Left kidney (tissue), 8 donors: ENCODE results near the gene TEX53. TPM values are rescaled to one million over a fixed set of nuclear protein-coding genes. Genes with fewer than 3 reads are reported as not detected.
A peak's percentile ranks its signal among the peaks of the same experiment; 100 is the strongest.

Experiments used
- DNase-seq: peaks from one replicate; pipeline ENCODE4 v3.0.0-alpha.2; 2013
- long read RNA-seq, 8 donors: transcript quantifications; one replicate each; lab custom pipeline, GENCODE V29; 2026
- polyA plus RNA-seq: library from polyadenylated mRNA; unstranded; fragments of 120-200 nt; gene quantifications from one replicate; pipeline ENCODE4 v1.2.1, GENCODE V29; 2013; ENCODE audit not compliant: insufficient read length

TEX53 gene
- not detected for polyA plus RNA-seq
- long read RNA-seq, donor 1 = 0 reads
- long read RNA-seq, donor 2 = 0 reads
- long read RNA-seq, donor 3 = 0 reads
- long read RNA-seq, donor 4 = 0 reads
- long read RNA-seq, donor 5 = 0 reads
- long read RNA-seq, donor 6 = 0 reads
- long read RNA-seq, donor 7 = 0 reads
- long read RNA-seq, donor 8 = 0 reads

DNA sequence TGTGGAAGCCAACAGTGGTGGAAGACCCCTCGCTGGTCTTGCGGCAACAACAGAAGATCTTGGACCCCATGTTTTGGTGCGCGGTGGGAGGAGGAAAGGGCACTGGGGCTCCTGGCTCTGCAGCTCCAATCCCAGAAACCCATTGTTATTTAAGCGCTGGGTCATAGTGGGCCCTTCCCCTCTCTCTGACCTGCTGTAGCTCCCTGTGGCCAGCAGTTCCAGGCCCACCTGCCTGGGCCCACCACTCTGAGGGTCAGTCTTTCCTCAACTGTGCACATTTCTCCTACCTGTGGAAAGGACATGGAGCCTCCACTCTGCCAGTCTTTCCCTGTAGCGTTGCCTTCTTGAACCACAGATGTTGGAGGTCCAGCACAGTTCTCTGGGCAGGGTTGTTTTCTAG lies at the start of gene TEX53:
TSS of gene TEX53 (minus strand) at position 101 of the 400 bp plus-strand sequence. CDS start at position 70, 31 bp downstream.
- DNase-seq = no peak

DNA sequence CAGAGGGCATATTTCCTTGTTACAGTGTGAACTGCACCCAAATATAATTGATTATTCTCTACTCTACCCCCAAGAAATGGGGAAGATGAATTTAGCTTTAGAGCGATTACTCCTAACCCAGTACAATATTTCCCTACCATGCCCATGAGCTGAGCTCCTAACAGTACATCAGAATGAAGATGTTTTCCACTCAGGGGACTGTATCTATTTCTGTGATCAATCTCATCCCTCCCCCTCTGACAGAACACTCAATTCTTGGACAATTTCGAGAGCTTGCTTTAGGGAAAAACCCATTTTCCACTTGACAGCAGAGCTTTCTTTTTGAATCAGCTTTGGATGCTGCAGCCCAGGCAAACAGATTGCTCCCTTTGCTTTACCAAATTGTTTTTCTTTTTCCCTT lies 49.1 kb upstream of the TEX53 start:
- DNase-seq = no peak

DNA sequence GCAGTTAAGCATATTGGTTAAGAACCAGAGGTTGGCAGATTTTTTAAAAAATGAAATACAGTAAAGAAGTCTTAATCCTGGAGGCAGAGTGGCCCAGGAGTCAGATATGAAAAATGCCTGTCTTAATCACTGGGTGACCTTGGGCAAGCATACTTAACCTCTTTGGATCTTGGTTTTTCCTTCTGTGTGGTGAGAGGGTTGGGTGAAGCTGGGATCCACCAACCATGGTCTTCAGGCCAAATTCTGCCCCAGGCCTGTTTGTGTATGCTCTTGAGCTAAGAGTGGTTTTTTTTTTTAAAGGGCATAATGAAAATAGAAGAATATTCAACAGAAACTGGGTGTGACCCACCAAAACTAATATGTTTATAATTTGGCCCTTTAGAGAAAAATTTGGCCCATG lies 44.4 kb upstream of the TEX53 start:
- DNase-seq = no peak

DNA sequence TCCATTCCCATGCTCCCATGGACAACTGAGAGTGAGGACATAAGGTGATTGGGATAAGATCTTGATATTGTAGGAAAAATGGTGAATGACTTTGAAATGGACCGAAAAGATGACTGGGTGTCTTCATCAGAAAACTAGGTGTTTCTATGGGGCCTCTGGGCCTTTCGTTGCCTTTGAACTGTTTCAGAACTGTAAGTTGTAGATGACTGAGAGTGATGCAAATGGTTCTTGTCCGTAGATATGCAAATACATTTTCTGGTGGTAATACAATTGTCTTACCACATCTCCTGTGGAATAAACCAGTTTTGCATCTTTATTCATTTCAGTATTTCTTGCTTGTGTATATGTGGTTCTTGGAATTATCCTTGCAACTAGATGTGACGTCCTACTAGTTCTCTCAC lies 40.3 kb upstream of the TEX53 start:
- DNase-seq = no peak

- DNase-seq = no peak
Measured at GRCh38 chr9:114696814-114697544, 39.4 kb upstream of the TEX53 start.

DNA sequence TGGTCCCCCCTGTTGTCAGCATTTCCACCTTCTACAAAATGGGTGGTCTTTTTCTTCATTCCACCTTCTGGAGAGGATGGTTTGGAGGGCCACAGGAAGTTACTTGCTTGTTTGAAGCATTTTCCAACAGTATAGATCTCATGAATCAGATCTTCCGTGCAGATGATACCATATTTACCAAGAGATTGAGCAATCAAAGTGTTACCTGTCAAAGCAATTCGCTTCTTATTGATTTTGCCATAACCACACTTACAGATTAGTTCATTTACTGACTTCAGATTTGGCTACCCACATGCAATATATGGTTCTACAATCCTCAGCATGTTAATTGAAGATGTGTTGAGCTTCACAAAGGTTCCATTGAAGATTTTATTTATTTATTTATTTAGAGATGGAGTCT lies 38.3 kb upstream of the TEX53 start:
- no peak for DNase-seq

DNA sequence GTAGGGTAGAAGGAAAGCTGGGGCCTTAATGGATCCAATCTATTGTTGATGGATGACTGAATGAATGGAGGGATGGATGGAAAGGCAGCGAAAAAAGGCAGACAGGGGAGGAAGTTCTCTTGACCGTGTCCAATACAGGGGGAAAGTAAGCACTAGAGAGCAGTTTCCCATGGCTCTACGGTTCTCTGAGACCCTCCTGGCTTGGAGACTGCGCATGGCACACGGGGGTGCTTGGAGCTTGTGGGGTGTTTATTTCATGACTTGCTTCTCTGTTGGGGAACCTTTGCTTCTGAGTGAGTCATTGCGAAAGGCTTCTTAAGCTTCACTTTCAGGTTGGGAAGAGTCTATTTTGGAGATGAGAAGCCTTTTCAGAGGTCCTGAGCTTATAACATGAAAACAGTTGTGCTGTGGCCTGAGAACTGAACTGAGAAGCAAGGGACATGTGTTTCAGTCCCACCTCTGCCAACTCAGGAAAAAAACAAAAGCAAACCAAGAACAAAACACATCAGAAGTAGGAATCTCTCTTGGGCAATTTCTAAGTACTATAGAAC lies 37.2 kb upstream of the TEX53 start:
- DNase-seq = no peak

- DNase-seq = no peak
Measured at GRCh38 chr9:114694146-114694545, 36.5 kb upstream of the TEX53 start.

- DNase-seq = no peak
Measured at GRCh38 chr9:114693248-114693855, 35.7 kb upstream of the TEX53 start.

GRCh38 chr9:114691956-114692295 lies 34.3 kb upstream of the TEX53 start:
- DNase-seq = no peak

GRCh38 chr9:114691046-114691955 lies 33.7 kb upstream of the TEX53 start:
- DNase-seq = no peak

GRCh38 chr9:114690308-114690707 lies 32.7 kb upstream of the TEX53 start:
- no peak for DNase-seq

GRCh38 chr9:114689813-114690212 lies 32.2 kb upstream of the TEX53 start:
- DNase-seq = no peak

- no peak for DNase-seq
Measured at GRCh38 chr9:114688909-114689610, 31.5 kb upstream of the TEX53 start.

GRCh38 chr9:114688379-114688778 lies 30.8 kb upstream of the TEX53 start:
- DNase-seq = no peak

DNA sequence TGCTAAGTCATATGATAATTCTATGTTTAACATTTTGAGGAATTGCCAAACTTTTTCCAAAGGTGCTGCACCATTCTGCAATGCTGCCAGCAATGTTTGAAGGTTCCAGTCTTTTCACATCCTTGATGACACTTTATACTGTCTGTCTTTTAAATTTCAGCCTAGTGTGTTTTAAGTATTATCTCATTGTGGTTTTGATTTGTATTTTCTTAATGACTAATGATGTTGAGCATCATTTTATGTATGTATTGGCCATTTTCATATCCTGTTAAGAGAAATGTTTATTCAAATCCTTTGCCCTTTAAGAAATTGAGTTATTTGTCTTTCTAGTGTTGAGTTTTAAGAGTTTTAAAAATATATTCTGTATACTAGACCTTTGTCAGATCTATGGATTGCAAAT lies 29.4 kb upstream of the TEX53 start:
- no peak for DNase-seq

- no peak for DNase-seq
Measured at GRCh38 chr9:114685951-114686350, 28.3 kb upstream of the TEX53 start.

DNA sequence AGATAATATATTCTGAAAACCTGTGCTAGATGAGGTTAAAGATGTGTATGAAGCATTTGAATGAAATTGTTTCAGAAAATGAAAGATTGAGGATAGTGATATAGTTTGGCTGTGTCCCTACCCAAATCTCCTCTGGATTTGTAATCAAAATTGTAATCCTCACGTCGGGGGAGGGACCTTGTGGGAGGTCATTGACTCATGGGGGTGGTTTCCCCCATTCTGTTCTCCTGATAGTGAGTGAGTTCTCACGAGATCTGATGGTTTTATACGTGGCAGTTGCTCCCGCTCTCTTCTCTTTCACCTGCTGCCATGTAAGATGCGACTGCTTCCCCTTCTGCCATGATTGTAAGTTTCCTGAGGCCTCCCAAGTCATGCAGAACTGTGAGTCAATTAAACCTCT lies 26.4 kb upstream of the TEX53 start:
- DNase-seq = no peak

GRCh38 chr9:114682846-114683245 lies 25.2 kb upstream of the TEX53 start:
- DNase-seq = no peak

- peak; percentile 38 for DNase-seq
Measured at GRCh38 chr9:114681594-114682332, 24.2 kb upstream of the TEX53 start, which contains the start of gene TEX48. Gene TEX48 (minus strand): TSS chr9:114682192. CDS start chr9:114671723, 10,469 bp downstream.
